ENCODE data around the gene SPSB1.
"Not testable (repeated sequence)": the region's sequence is repeated elsewhere in the genome, so short reads cannot be mapped to it uniquely, and the experiment has no call there.

Gene SPSB1

DNA sequence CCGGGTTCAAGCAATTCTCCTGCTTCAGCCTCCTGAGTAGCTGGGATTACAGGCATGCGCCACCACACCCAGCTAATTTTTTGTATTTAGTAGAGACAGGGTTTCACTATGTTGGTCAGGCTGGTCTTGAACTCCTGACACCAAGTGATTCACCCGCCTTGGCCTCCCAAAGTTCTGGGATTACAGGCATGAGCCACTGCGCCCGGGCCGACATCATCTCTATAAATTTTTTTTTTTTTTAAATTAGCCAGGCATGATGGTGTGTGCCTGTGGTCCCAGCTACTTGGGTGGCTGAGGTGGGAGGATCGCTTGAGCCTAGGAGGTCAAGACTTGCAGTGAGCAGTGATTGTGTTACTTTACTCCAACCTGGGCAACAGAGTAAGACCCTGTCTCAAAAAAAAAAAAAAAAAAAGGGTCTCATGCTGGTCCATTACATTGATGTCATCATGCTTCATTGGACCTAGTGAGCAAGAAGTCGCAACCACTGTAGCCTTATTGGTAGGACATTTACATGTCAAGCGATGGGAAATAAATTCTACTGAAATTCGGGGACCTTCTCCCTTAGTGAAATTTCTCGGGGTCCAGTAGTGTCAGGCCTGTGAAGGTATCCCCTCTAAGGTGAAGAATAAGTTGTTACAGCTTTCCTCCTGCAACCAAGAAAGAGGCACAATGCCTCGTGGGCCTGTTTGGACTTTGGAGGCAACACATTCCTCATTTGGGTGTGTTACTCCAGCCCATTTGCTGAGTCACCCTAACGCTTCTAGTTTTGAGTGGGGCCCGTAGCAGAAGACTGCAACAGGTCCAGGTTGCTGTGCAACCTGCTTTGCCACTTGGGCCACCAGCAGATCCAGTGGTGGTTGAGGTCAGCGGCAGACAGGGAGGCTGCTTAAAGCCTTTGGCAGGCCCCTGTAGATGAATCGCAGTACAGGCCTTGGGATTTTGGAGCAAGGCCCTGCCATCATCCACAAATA, 7.2 kb downstream of the SPSB1 start:
- not testable (repeated sequence) for DNase-seq

DNA sequence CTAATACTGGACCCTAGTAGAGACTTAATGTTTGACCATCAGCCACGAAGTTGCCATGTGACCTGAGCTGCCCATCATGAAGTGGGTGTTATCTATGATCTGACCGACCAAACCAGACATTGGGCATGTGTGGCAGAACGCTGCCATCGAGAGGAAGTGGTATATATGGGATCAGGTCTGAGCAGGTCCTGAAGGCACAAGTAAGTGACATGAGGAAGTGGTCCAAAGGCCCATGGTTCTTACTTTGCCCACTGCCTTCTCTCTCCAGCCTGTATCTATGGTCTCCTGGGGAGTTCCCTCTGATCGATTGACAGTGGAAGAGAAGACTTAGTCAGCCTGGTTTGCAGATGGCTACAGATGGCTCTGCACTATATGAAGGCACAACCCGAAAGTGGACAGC, 7.9 kb downstream of the SPSB1 start:
- no peak for DNase-seq

- no peak for DNase-seq
These were observed 10.2 kb downstream of the SPSB1 start for GRCh38 chr1:9302745-9303524.

- DNase-seq, result no peak
These were observed 11.2 kb downstream of the SPSB1 start for GRCh38 chr1:9303916-9304315.

- DNase-seq, result no peak
These were observed 12.5 kb downstream of the SPSB1 start for GRCh38 chr1:9305216-9305615.

DNA sequence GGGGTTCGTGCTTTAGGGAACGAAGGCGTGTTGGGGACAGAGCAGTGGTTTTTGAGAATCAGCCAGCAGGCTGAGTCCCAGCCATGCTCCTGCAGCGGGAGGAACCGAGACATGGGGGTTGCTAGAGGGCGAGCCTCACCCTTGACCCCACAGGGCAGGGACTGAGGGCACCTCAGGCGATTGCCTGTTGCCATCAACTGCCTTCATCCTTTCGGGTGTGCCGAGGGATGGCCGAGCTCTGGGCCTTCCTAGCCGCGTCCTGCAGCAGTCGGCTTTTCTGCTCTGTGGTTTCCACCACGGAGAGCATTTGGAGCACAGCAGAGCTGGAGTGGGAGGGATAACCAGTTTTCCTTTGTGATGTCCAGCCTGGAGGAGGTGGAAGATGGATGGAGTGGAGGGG, 13.3 kb downstream of the SPSB1 start:
- no peak for DNase-seq

- DNase-seq, result no peak
These were observed 14.6 kb downstream of the SPSB1 start for GRCh38 chr1:9307303-9307702.

- DNase-seq, result no peak
These were observed 15.6 kb downstream of the SPSB1 start for GRCh38 chr1:9308236-9308785.

- DNase-seq, result no peak
These were observed 16.4 kb downstream of the SPSB1 start for GRCh38 chr1:9309080-9309479.

DNA sequence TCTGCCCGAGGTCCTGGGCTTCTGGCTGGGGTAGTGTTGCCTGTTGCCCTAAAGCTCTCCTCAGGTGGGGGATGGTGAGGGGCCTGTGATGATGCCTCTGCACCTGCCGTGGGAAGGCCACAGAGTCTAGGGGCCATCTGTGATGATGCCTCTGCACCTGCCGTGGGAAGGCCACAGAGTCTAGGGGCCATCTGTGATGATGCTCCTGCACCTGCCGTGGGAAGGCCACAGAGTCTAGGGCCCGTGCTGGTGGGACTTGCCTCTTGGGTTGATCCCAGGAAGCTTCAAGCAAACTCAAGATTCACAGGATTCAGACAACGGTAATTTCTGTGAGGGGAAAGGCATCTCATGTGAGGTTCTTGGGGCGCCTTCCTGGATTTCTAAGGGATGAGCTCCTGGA, 17.3 kb downstream of the SPSB1 start:
- no peak for DNase-seq

DNA sequence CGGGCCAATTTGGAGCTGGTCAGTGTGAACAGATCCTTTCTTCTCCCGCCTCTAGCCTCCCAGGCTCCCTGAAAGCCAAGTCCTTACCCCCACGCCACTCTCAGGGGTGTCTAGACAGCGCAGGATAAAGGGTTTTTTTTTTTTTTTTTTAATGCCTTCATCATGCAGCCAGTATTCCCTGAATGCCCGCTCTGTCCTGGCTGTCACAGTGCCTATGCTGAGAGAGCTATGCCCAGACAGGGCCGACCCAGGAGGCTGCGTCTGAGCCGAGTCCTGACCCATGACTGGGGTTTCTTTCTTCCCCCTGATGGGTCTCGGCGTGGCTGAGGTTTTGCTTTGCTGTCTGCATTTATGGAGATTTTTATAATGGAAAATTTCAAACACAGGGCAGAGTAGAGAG, 18.3 kb downstream of the SPSB1 start:
- DNase-seq, result peak in 33 of 58 donors; percentile 5 to 69 (median 30)

- DNase-seq, result no peak
These were observed 18.8 kb downstream of the SPSB1 start for GRCh38 chr1:9311479-9311878.

DNA sequence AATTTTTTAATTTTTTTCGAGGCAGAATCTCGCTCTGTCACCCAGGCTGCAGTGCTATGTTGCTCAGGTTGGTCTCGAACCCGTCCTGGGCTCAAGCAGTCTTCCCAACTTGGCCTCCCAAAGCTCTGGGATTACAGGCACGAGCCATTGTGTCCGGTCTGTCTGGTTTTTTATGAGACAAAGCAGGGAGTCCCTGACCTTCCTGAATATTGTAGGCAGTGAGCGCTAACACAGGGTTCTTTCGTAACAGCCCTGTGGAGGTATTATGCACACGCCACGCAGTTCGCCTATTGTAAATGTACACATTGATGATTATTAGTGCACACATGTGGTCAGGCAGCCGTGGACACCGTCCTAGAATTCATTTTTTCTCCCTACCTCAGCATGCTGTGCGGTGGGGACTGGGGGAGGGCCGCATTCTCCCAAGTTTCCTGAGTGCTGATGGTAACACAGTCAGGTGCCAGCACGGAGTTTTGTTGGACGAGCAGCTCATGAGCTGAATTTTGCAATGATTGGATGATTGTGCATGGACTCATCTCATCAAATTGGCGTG, 19.6 kb downstream of the SPSB1 start:
- DNase-seq, result no peak

GRCh38 chr1:9313576-9313975, 20.9 kb downstream of the SPSB1 start:
- DNase-seq, result no peak

GRCh38 chr1:9314111-9314510, 21.4 kb downstream of the SPSB1 start:
- DNase-seq, result no peak

DNA sequence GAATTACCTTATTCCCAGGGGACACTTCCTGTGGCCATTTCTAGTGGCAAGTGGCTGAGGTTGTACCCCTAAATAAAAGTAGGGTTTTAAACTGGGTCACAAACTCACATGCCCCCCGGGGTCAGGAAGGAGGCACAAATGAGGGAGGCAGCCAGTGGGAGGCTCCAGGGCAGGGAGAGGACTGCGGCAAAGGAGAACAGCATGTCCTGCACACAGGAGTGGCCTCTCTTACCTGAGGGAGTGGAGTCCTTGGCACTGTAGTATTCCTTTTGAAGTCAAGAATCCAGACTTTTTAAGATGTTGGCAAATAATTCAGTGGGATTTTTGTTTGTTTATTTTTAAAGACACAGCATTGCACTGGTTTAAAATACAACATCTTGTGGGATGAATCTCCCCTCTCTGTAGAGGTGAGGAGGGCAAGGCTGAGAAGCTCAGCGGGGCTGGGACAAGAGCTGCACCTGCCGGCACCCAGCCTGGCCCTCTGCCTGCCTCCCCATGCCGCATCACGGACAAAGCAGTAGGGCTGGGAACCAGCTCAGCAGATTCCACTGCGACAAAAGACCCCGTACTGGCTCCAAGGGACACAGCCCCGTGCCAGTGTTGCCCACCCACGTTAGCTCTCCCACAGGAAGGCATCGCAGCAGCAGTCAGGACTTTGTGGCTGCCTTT, 22.2 kb downstream of the SPSB1 start:
- DNase-seq, result no peak

DNA sequence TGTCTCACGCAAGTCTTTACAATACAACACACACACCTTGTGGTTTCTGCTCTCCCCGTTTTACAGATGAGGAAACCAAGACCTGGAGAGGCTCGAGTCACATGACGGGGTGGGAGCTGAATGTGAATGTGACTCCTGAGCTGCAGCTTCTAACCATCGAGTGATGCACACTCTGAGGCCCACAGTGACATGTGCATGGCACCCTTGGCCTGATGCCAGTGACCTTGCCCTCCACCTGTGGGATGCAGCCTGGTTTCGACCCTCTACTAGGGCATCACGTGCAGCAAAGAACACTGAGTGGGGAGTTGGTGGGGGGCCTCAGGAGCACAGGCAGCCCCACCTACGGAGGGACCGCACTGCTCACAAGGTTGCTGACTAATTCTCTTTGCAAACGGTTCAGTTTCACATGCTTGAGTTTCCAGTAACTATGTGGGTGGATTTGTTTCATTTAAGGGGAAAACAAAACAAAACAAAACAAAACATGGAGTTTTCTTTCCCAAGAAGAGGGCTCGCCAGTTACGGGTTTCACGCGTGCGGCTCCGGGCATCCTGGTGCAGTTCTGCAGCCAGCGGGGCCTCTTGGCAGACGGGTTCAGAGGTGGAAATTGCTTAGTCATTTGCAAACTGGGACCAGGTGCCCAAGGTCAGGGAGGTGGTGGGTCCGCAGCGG, 22.9 kb downstream of the SPSB1 start:
- DNase-seq, result peak in 4 of 58 donors; percentile 21 to 54 (median 26)

GRCh38 chr1:9316080-9316444, 23.4 kb downstream of the SPSB1 start:
- no peak for DNase-seq

DNA sequence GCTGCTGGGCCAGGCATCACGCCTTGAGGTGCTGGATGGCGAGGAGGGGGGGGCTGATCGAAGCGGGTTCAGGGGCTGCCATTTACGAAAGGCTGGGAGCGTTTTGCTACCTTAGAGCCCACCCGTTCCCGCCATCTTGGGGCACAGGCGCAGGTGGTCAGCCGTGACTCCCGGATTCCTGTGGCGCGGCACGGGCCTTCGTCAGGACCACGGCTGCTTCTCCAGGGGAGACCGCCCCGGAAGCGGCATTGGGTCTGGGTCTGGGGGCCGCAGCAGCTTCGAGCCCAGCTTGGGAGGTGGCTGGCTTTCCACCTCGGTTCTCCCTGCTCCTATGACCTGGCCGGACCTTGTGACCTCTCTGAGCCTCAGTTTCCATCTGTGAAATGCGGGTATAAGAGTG, 23.8 kb downstream of the SPSB1 start:
- no peak for DNase-seq

DNA sequence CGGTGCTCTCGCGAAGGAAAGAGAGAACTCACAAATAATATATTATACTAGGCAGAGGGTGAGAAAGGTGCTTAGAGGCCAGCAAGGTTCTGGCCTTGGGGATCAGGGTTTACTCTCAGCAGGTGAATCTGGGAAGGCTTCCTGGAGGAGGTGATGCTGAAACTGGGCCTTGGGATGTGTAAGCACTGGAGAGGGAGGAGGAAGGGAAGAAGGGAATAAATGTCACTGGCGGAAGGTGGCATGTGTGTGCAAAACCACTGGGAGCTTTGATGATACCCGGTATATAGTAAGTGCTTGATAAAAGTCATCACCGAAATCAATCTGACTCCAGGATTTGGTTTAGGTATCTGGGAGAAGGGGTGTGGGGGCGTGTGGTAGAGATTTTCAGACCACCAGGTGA, 24.4 kb downstream of the SPSB1 start:
- DNase-seq, result no peak

Measured in anterior cingulate cortex (tissue), 58 donors.